ENCODE results near the gene PATL2.

The PATL2 gene

GRCh38 chr15:44620081-44620480 lies 91.0 kb downstream of the PATL2 start:
- no peak for FAIRE-seq
- TF ChIP-seq TAF1 (IDR thresholded peaks at IDR 0.05; ENCODE audit: low read depth, low read length) = no peak
- TF ChIP-seq POU2F2 (IDR thresholded peaks at IDR 0.05; ENCODE audit: low read depth, low read length) = no peak
- TF ChIP-seq SPI1 (IDR thresholded peaks at IDR 0.05; ENCODE audit: low read depth, low read length) = no peak
- TF ChIP-seq PAX5 (IDR thresholded peaks at IDR 0.05; ENCODE audit: insufficient read depth, low read length, severe bottlenecking) = no peak
- TF ChIP-seq POLR2A (IDR thresholded peaks at IDR 0.05; ENCODE audit: low read depth, low read length) = no peak
- no peak for TF ChIP-seq POLR2AphosphoS5 (IDR thresholded peaks at IDR 0.05; ENCODE audit: low read depth, low read length)
- DNase-seq (ENCODE audit: insufficient read length, low spot score) = no peak

GRCh38 chr15:44616974-44617373 lies 94.1 kb downstream of the PATL2 start:
- TF ChIP-seq TAF1 (IDR thresholded peaks at IDR 0.05; ENCODE audit: low read depth, low read length) = no peak
- TF ChIP-seq POU2F2 (IDR thresholded peaks at IDR 0.05; ENCODE audit: low read depth, low read length) = no peak
- TF ChIP-seq PAX5 (IDR thresholded peaks at IDR 0.05; ENCODE audit: insufficient read depth, low read length, severe bottlenecking) = no peak
- no peak for TF ChIP-seq SPI1 (IDR thresholded peaks at IDR 0.05; ENCODE audit: low read depth, low read length)
- TF ChIP-seq POLR2A (IDR thresholded peaks at IDR 0.05; ENCODE audit: low read depth, low read length) = no peak
- TF ChIP-seq POLR2AphosphoS5 (IDR thresholded peaks at IDR 0.05; ENCODE audit: low read depth, low read length) = no peak
- no peak for DNase-seq (ENCODE audit: insufficient read length, low spot score)
- FAIRE-seq = no peak

Measured in GM12891 (cell line).